Osteoblast (primary cell): ENCODE measurements around the gene VIPR2. TPM values are rescaled to one million over a fixed set of nuclear protein-coding genes. Genes with fewer than 3 reads are reported as not detected.

Experiments used
- DNase-seq: peaks from one replicate; pipeline ENCODE4 v3.0.0; 2011; ENCODE audit warnings: low spot score, mixed read lengths; ENCODE audit not compliant: insufficient read length; ENCODE audit errors: missing footprints
- H2AFZ ChIP-seq: 2 replicates; pipeline ENCODE4 v1.6.0; 2011; ENCODE audit warnings: mild to moderate bottlenecking, low read length
- H3K27ac ChIP-seq: 2 replicates; pipeline ENCODE4 v1.5.1; 2011; ENCODE audit warnings: mild to moderate bottlenecking, low read depth, low read length, moderate library complexity
- H3K27me3 ChIP-seq: 2 replicates; pipeline ENCODE4 v1.6.0; 2012; ENCODE audit warnings: mild to moderate bottlenecking, control low read depth, inconsistent platforms, low read length, moderate library complexity; ENCODE audit not compliant: insufficient read depth
- H3K36me3 ChIP-seq: 2 replicates; pipeline ENCODE4 v1.5.1; 2011; ENCODE audit warnings: mild to moderate bottlenecking, low read length, control low read depth, moderate library complexity; ENCODE audit not compliant: insufficient read depth
- H3K4me1 ChIP-seq: 2 replicates; pipeline ENCODE4 v1.5.1; 2011; ENCODE audit warnings: mild to moderate bottlenecking, low read length, control low read depth, moderate library complexity; ENCODE audit not compliant: insufficient read depth
- H3K4me2 ChIP-seq: 2 replicates; pipeline ENCODE4 v1.6.0; 2011; ENCODE audit warnings: mild to moderate bottlenecking, low read length; ENCODE audit not compliant: insufficient read depth
- H3K4me3 ChIP-seq: fragments of 200-600 bp; sonication (generic); 3 replicates; pipeline ENCODE4 v1.5.1; 2012; ENCODE audit warnings: mild to moderate bottlenecking, low read length, inconsistent platforms; ENCODE audit not compliant: insufficient read depth
- H3K79me2 ChIP-seq: 2 replicates; pipeline ENCODE4 v1.6.0; 2012; ENCODE audit warnings: mild to moderate bottlenecking, low read length, control low read depth, inconsistent platforms; ENCODE audit not compliant: insufficient read depth
- H3K9me3 ChIP-seq: 2 replicates; pipeline ENCODE4 v1.5.1; 2011; ENCODE audit warnings: low read depth, low read length, control low read depth
- H4K20me1 ChIP-seq: 2 replicates; pipeline ENCODE4 v1.6.0; 2012; ENCODE audit warnings: mild to moderate bottlenecking, low read length, control low read depth; ENCODE audit not compliant: insufficient read depth
- CTCF ChIP-seq: IDR thresholded peaks from 2 replicates; pipeline ENCODE4 v1.5.1; 2011; ENCODE audit warnings: mild to moderate bottlenecking, low read depth, low read length, moderate library complexity; ENCODE audit errors: extremely low read depth
- total RNA-seq: library from RNA; depleted of rRNA; stranded (reverse); fragments of >200 nt; gene quantifications from 2 replicates; pipeline ENCODE4 v1.2.3, GENCODE V29; 2012

VIPR2 gene
- total RNA-seq, 1 donor = not detected

DNA sequence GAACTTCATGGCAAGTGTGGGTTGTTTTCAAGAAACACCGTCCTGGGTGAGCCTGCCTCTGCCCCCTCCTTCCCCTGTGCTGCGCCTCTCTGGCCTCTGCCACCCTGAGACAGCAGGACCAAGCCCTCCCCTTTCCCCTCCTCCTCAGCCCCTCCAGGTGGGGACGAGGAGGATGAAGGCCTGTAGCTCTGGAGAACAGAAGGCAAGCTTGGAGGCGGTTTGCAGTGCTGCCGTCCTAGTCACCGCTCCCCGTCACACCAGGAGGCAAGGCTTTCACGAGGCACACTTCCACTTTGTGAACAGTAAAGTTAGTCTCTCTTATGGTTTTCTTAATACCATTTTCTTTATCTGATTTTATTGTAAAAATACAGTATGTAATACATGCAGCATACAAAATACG is 8.8 kb upstream of the VIPR2 start:
- Histone ChIP-seq H3K27me3 (no peaks in the 10 kb centered on the region), H3K27ac (no peak overlapping the region), H3K36me3 (no peaks in the 10 kb centered on the region), H3K4me1 (no peaks in the 10 kb centered on the region), H3K9me3 (no peaks in the 10 kb centered on the region), H4K20me1 (no peaks in the 10 kb centered on the region), H3K4me3 (no peak overlapping the region), H3K79me2 (no peaks in the 10 kb centered on the region), H3K4me2 (no peak overlapping the region), H2AFZ (no peak overlapping the region)
- TF ChIP-seq CTCF = no peak
- no peak for DNase-seq

DNA sequence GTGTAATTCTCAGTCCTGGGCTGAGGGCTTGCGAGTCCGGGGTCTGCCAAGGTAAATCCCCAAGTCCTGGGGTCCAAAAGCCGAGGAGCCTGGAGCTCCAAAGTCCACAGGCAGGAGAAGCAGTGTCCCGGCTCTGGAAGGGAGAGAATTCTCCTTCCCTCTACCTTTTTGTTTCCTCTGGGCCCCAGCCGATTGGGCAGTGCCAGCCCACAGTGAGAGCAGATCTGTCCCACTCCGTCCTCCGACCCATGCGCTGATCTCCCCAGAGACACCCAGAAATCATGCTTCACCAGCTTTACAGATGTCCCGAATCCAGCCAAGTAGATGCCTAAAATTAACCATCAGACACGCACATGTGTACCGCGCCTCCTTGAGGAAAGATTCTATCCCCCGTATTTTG is 8.1 kb upstream of the VIPR2 start:
- TF ChIP-seq CTCF = no peak
- Histone ChIP-seq H3K27me3 (no peaks in the 10 kb centered on the region), H3K27ac (no peak overlapping the region), H2AFZ (no peak overlapping the region), H3K4me3 (no peak overlapping the region), H3K4me1 (no peaks in the 10 kb centered on the region), H3K4me2 (no peak overlapping the region), H4K20me1 (no peaks in the 10 kb centered on the region), H3K79me2 (no peaks in the 10 kb centered on the region), H3K36me3 (no peaks in the 10 kb centered on the region), H3K9me3 (no peaks in the 10 kb centered on the region)
- DNase-seq = no peak

DNA sequence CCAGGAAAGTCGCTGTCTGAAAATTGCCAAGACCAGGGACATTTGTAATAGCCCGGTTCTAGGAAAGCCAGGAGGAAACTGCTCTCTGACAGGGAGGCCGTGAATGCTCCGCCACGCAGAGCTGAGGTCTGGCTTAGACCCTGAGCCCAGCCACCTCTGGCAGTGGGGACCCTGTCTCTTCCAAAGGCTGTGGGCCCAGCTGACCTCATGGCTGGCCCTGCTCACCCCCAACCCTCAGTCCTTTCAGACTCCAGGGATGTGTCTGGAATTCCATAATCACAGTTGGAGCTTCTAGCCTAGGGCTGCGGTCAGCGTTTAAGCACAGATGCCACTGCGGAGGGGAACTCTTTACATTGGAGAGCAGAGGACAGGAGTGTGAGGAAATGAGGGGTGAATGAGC is 6.6 kb upstream of the VIPR2 start:
- Histone ChIP-seq H3K4me1 (no peaks in the 10 kb centered on the region), H3K9me3 (no peaks in the 10 kb centered on the region), H2AFZ (no peak overlapping the region), H3K27ac (no peak overlapping the region), H4K20me1 (no peaks in the 10 kb centered on the region), H3K4me2 (no peak overlapping the region), H3K4me3 (no peak overlapping the region), H3K79me2 (no peaks in the 10 kb centered on the region), H3K36me3 (no peaks in the 10 kb centered on the region), H3K27me3 (peaks cover under 1% of the 10 kb centered on the region)
- no peak for TF ChIP-seq CTCF
- DNase-seq = no peak

- Histone ChIP-seq H3K9me3 (no peaks in the 10 kb centered on the region), H3K27ac (no peak overlapping the region), H2AFZ (no peak overlapping the region), H3K4me3 (no peak overlapping the region), H3K36me3 (no peaks in the 10 kb centered on the region), H3K79me2 (no peaks in the 10 kb centered on the region), H4K20me1 (no peaks in the 10 kb centered on the region), H3K4me2 (no peak overlapping the region), H3K4me1 (no peaks in the 10 kb centered on the region), H3K27me3 (peaks cover 8% of the 10 kb centered on the region)
- TF ChIP-seq CTCF = no peak
- no peak for DNase-seq
Observed at GRCh38 chr7:159149488-159149887, 4.8 kb upstream of the VIPR2 start.
